H9 (cell line): ENCODE results near the gene TSTD2. TPM values are rescaled to one million over a fixed set of nuclear protein-coding genes. Genes with fewer than 3 reads are reported as not detected.

Experiments
- DNase-seq: peaks from one replicate; pipeline ENCODE4 v3.0.0-alpha.2; 2017
- H2AFZ ChIP-seq: one replicate; pipeline ENCODE4 v1.6.1; 2013; ENCODE audit warnings: mild to moderate bottlenecking, low read length, control low read depth, moderate library complexity
- H2AK5ac ChIP-seq: 2 replicates; pipeline ENCODE4 v1.6.1; 2013; ENCODE audit warnings: low read length, control low read depth, mixed read lengths; ENCODE audit not compliant: insufficient read length
- H2BK120ac ChIP-seq: one replicate; pipeline ENCODE4 v1.6.1; 2013; ENCODE audit warnings: low read depth, mild to moderate bottlenecking, low read length, control low read depth, inconsistent platforms; ENCODE audit not compliant: poor library complexity, severe bottlenecking
- H2BK12ac ChIP-seq: 2 replicates; pipeline ENCODE4 v1.6.1; 2013; ENCODE audit warnings: low read length, control low read depth, mixed read lengths, low read depth; ENCODE audit not compliant: insufficient read length
- H2BK15ac ChIP-seq: 2 replicates; pipeline ENCODE4 v1.6.1; 2013; ENCODE audit warnings: low read depth, low read length, control low read depth
- H2BK20ac ChIP-seq: one replicate; pipeline ENCODE4 v1.6.1; 2013; ENCODE audit warnings: low read depth, mild to moderate bottlenecking, low read length, control low read depth, inconsistent platforms; ENCODE audit not compliant: poor library complexity, severe bottlenecking
- H2BK5ac ChIP-seq: 2 replicates; pipeline ENCODE4 v1.6.1; 2013; ENCODE audit warnings: low read length, control low read depth, mixed read lengths; ENCODE audit not compliant: insufficient read length
- H3K14ac ChIP-seq: 2 replicates; pipeline ENCODE4 v1.6.1; 2013; ENCODE audit warnings: low read length, control low read depth; ENCODE audit not compliant: insufficient read depth
- H3K18ac ChIP-seq: 2 replicates; pipeline ENCODE4 v1.6.1; 2013; ENCODE audit warnings: low read depth, mild to moderate bottlenecking, mixed read lengths, low read length, control low read depth; ENCODE audit not compliant: insufficient read length
- H3K23ac ChIP-seq: 2 replicates; pipeline ENCODE4 v1.6.1; 2013; ENCODE audit warnings: low read length, control low read depth, mixed read lengths, low read depth; ENCODE audit not compliant: insufficient read length
- H3K23me2 ChIP-seq: 2 replicates; pipeline ENCODE4 v1.6.1; 2013; ENCODE audit warnings: low read depth, mild to moderate bottlenecking, mixed read lengths, low read length, control low read depth; ENCODE audit not compliant: insufficient read length, poor library complexity, severe bottlenecking
- H3K27ac ChIP-seq: 2 replicates; pipeline ENCODE4 v1.5.1; 2013; ENCODE audit warnings: low read length, control low read depth, mixed read lengths, low read depth; ENCODE audit not compliant: insufficient read length
- H3K27me3 ChIP-seq: 2 replicates; pipeline ENCODE4 v1.6.1; 2013; ENCODE audit warnings: low read length, control low read depth, inconsistent platforms; ENCODE audit not compliant: insufficient read depth
- H3K4ac ChIP-seq: 2 replicates; pipeline ENCODE4 v1.6.1; 2013; ENCODE audit warnings: low read depth, mild to moderate bottlenecking, control low read depth, inconsistent platforms, low read length, moderate library complexity
- H3K4me1 ChIP-seq: 2 replicates; pipeline ENCODE4 v1.6.1; 2013; ENCODE audit warnings: low read length, control low read depth, inconsistent platforms; ENCODE audit not compliant: insufficient read depth
- H3K4me2 ChIP-seq: 2 replicates; pipeline ENCODE4 v1.6.1; 2013; ENCODE audit warnings: low read length, control low read depth, mixed read lengths; ENCODE audit not compliant: insufficient read length, insufficient read depth
- H3K56ac ChIP-seq: 2 replicates; pipeline ENCODE4 v1.6.1; 2013; ENCODE audit warnings: low read depth, mild to moderate bottlenecking, mixed read lengths, low read length, control low read depth; ENCODE audit not compliant: insufficient read length
- H3K79me1 ChIP-seq: 2 replicates; pipeline ENCODE4 v1.6.1; 2013; ENCODE audit warnings: low read depth, mild to moderate bottlenecking, moderate library complexity, low read length, control low read depth, inconsistent platforms; ENCODE audit not compliant: insufficient read depth, poor library complexity, severe bottlenecking
- H3K79me2 ChIP-seq: 2 replicates; pipeline ENCODE4 v1.6.1; 2013; ENCODE audit warnings: low read length, control low read depth, inconsistent platforms; ENCODE audit not compliant: insufficient read depth
- H3K9ac ChIP-seq: 2 replicates; pipeline ENCODE4 v1.6.1; 2013; ENCODE audit warnings: low read length, control low read depth, mixed read lengths; ENCODE audit not compliant: insufficient read length; ENCODE audit errors: extremely low read depth
- H3K9me3 ChIP-seq: one replicate; pipeline ENCODE4 v1.6.1; 2013; ENCODE audit warnings: low read depth, low read length, inconsistent platforms; ENCODE audit not compliant: control insufficient read depth
- H3T11ph ChIP-seq: one replicate; pipeline ENCODE4 v1.6.1; 2013; ENCODE audit warnings: mild to moderate bottlenecking, low read length, control low read depth, inconsistent platforms
- H4K20me1 ChIP-seq: one replicate; pipeline ENCODE4 v1.6.1; 2013; ENCODE audit not compliant: control insufficient read depth, insufficient read length, insufficient read depth
- H4K5ac ChIP-seq: 2 replicates; pipeline ENCODE4 v1.6.1; 2013; ENCODE audit warnings: low read depth, mild to moderate bottlenecking, mixed read lengths, low read length, control low read depth; ENCODE audit not compliant: insufficient read length
- H4K8ac ChIP-seq: replicated peaks from 2 replicates; pipeline ENCODE4 v1.6.1; 2013; ENCODE audit warnings: low read length, control low read depth, mixed read lengths, low read depth; ENCODE audit not compliant: insufficient read length
- H4K91ac ChIP-seq: 2 replicates; pipeline ENCODE4 v1.6.1; 2013; ENCODE audit warnings: low read depth, mild to moderate bottlenecking, moderate library complexity, mixed read lengths, low read length, control low read depth; ENCODE audit not compliant: insufficient read length
- H3K27ac Mint-ChIP-seq, 3 experiments: 2 replicates in 2 of 3; 3 replicates in 1 of 3; pipeline ENCODE4 v1.8.0; 2020 to 2021; ENCODE audit warnings: mixed read lengths in 3 of 3, mild to moderate bottlenecking in 1 of 3, moderate library complexity in 1 of 3
- H3K27me3 Mint-ChIP-seq: 2 replicates; pipeline ENCODE4 v1.8.0; 2021; ENCODE audit warnings: low read depth, mild to moderate bottlenecking, moderate library complexity, mixed read lengths
- H3K36me3 Mint-ChIP-seq, 3 experiments: 2 replicates in 2 of 3; 3 replicates in 1 of 3; pipeline ENCODE4 v1.8.0; 2020 to 2021; ENCODE audit warnings: low read depth in 3 of 3, mixed read lengths in 3 of 3; ENCODE audit not compliant: insufficient read depth in 1 of 3
- H3K4me1 Mint-ChIP-seq, 2 experiments: 2 replicates each; pipeline ENCODE4 v1.8.0; 2020; ENCODE audit warnings: mixed read lengths in 2 of 2
- H3K4me3 Mint-ChIP-seq, 2 experiments: 2 replicates in 1 of 2; 3 replicates in 1 of 2; pipeline ENCODE4 v1.8.0; 2020 to 2021; ENCODE audit warnings: mild to moderate bottlenecking in 2 of 2, mixed read lengths in 2 of 2, moderate library complexity in 1 of 2
- H3K9me3 Mint-ChIP-seq, 2 experiments: 2 replicates in 1 of 2; 3 replicates in 1 of 2; pipeline ENCODE4 v1.8.0; 2020; ENCODE audit warnings: mild to moderate bottlenecking in 2 of 2, mixed read lengths in 2 of 2, moderate library complexity in 1 of 2
- WGBS: extraction: QIAGEN DNeasy Blood & Tissue Kit; methylation state at CpG from one replicate; pipeline ENCODE4 v1.1.7; 2013; ENCODE audit warnings: missing lambda C conversion rate, low lambda C conversion rate, mixed read lengths; ENCODE audit not compliant: insufficient read length; ENCODE audit errors: extremely low coverage; 5-methylcytosine and 5-hydroxymethylcytosine counted together
- total RNA-seq: library from RNA; stranded (reverse); gene quantifications from 2 replicates; pipeline ENCODE4 v1.2.1, GENCODE V29; 2021
- TF ChIP-seq, protein P1 (sequence below): fragments of 200-600 bp; sonication (generic); conservative IDR thresholded peaks from 3 replicates; pipeline ENCODE4 v1.8.0; 2021; ENCODE audit warnings: antibody characterized with exemption, mild to moderate bottlenecking

Gene TSTD2
- total RNA-seq, 1 experiment from 2014 or later = 23.5 TPM

GRCh38 chr9:97604901-97605645 lies 28.1 kb downstream of the TSTD2 start:
- TF ChIP-seq, protein P1, sequence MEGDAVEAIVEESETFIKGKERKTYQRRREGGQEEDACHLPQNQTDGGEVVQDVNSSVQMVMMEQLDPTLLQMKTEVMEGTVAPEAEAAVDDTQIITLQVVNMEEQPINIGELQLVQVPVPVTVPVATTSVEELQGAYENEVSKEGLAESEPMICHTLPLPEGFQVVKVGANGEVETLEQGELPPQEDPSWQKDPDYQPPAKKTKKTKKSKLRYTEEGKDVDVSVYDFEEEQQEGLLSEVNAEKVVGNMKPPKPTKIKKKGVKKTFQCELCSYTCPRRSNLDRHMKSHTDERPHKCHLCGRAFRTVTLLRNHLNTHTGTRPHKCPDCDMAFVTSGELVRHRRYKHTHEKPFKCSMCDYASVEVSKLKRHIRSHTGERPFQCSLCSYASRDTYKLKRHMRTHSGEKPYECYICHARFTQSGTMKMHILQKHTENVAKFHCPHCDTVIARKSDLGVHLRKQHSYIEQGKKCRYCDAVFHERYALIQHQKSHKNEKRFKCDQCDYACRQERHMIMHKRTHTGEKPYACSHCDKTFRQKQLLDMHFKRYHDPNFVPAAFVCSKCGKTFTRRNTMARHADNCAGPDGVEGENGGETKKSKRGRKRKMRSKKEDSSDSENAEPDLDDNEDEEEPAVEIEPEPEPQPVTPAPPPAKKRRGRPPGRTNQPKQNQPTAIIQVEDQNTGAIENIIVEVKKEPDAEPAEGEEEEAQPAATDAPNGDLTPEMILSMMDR = no peak
- Histone ChIP-seq H4K20me1 (no peaks in the 10 kb centered on the region), H2BK15ac (no peak overlapping the region)

More at GRCh38 chr9:97604901-97605645, 28.1 kb downstream of the TSTD2 start:
- Histone ChIP-seq H3K14ac (no peak overlapping the region), H2BK120ac (no peak overlapping the region), H3K79me2 (no peaks in the 10 kb centered on the region), H4K91ac (no peak overlapping the region), H2BK5ac (no peak overlapping the region), H3K56ac (no peak overlapping the region), H3K79me1 (no peaks in the 10 kb centered on the region), H3K4ac (no peak overlapping the region), H3K23ac (no peak overlapping the region), H2BK12ac (no peak overlapping the region), H3K4me2 (no peak overlapping the region), H2AK5ac (no peak overlapping the region), H3T11ph (no peak overlapping the region), H2AFZ (no peak overlapping the region), H3K9me3 (no peaks in the 10 kb centered on the region), H4K8ac (no peak overlapping the region), H3K23me2 (no peaks in the 10 kb centered on the region), H4K5ac (no peak overlapping the region), H3K27ac (no peak overlapping the region), H3K9ac (no peak overlapping the region), H2BK20ac (no peak overlapping the region), H3K18ac (no peak overlapping the region), H3K4me1 (no peaks in the 10 kb centered on the region), H3K27me3 (no peaks in the 10 kb centered on the region)
- H3K27me3 Mint-ChIP-seq = no peaks in the 10 kb centered on the region
- no peak for DNase-seq
- peaks cover 18 to 70% (median 66%) of the 10 kb centered on the region in 3 experiments for H3K36me3 Mint-ChIP-seq
- H3K9me3 Mint-ChIP-seq = no peaks in the 10 kb centered on the region
- peaks cover 0 to 2% of the 10 kb centered on the region in 2 experiments; a peak in 1 of 4 replicates for H3K4me1 Mint-ChIP-seq
- H3K4me3 Mint-ChIP-seq = no peak overlapping the region
- H3K27ac Mint-ChIP-seq = no peak overlapping the region
- no CpG with 5 or more reads among the region's 17 CpGs for WGBS
